Suprapubic skin (tissue), 4 donors: ENCODE results near the gene OSM. TPM values are rescaled to one million over a fixed set of nuclear protein-coding genes. Genes with fewer than 3 reads are reported as not detected.

Experiments
- DNase-seq, 2 donors: peaks; one replicate each; pipeline ENCODE4 v3.0.0-alpha.2; 2019; ENCODE audit warnings: low spot score in 2 of 2
- H3K27ac ChIP-seq: fragments of 200-600 bp; sonication (generic); one replicate; pipeline ENCODE4 v1.5.1; 2019
- H3K27me3 ChIP-seq: fragments of 200-600 bp; sonication (generic); one replicate; pipeline ENCODE4 v1.5.1; 2019
- H3K36me3 ChIP-seq: fragments of 200-600 bp; sonication (generic); one replicate; pipeline ENCODE4 v1.5.1; 2019
- H3K4me1 ChIP-seq: fragments of 200-600 bp; sonication (generic); one replicate; pipeline ENCODE4 v1.5.1; 2019
- H3K4me3 ChIP-seq: fragments of 200-600 bp; sonication (generic); one replicate; pipeline ENCODE4 v1.5.1; 2019; ENCODE audit warnings: mild to moderate bottlenecking
- H3K9me3 ChIP-seq: fragments of 200-600 bp; sonication (generic); one replicate; pipeline ENCODE4 v1.5.1; 2019
- CTCF ChIP-seq, 2 donors: fragments of 200-600 bp in 1 of 2; fragments of 450-650 bp in 1 of 2; sonication (generic) in 1 of 2; IDR thresholded peaks; one replicate each; pipeline ENCODE4 v1.5.1; 2016 to 2019; ENCODE audit warnings: antibody characterized with exemption in 2 of 2, mild to moderate bottlenecking in 1 of 2, moderate library complexity in 1 of 2
- EP300 ChIP-seq: sonication (generic); formaldehyde crosslinking; IDR thresholded peaks from one replicate; pipeline ENCODE4 v1.6.1; 2017; ENCODE audit warnings: antibody characterized with exemption
- POLR2A ChIP-seq, 2 donors: fragments of 450-650 bp; IDR thresholded peaks; one replicate each; pipeline ENCODE4 v1.6.1; 2017; ENCODE audit warnings: antibody characterized with exemption in 2 of 2, mild to moderate bottlenecking in 2 of 2, moderate library complexity in 2 of 2
- POLR2AphosphoS5 ChIP-seq, 3 donors: sonication (generic); formaldehyde crosslinking; IDR thresholded peaks; one replicate each; pipeline ENCODE4 v1.6.1; 2017; ENCODE audit warnings: antibody characterized with exemption in 3 of 3
- WGBS: methylation state at CpG from one replicate; pipeline ENCODE4 v1.1.5; 2018; 5-methylcytosine and 5-hydroxymethylcytosine counted together
- total RNA-seq, 4 donors: library from RNA; depleted of rRNA; stranded (reverse); fragments of >200 nt; gene quantifications; one replicate each; pipeline ENCODE4 v1.1.0, GENCODE V29; 2016

The OSM gene
- total RNA-seq, 4 donors from 2014 or later, result 0.34 TPM; not detected in 3

GRCh38 chr22:30233582-30233981 is 33.1 kb downstream of the OSM start:
- H3K4me1 ChIP-seq, result peaks cover 17% of the 10 kb centered on the region
- H3K4me3 ChIP-seq, result no peak overlapping the region
- no peak for DNase-seq
- H3K36me3 ChIP-seq, result no peaks in the 10 kb centered on the region
- no peak overlapping the region for H3K27ac ChIP-seq
- H3K9me3 ChIP-seq, result no peaks in the 10 kb centered on the region
- peaks cover 6% of the 10 kb centered on the region for H3K27me3 ChIP-seq
- TF ChIP-seq EP300 (no peak), CTCF (IDR thresholded peaks at IDR 0.05) (no peak), POLR2A (IDR thresholded peaks at IDR 0.05) (no peak), POLR2AphosphoS5 (IDR thresholded peaks at IDR 0.05) (no peak)
- 90% methylated on average over 6 of the region's 6 CpGs for WGBS

GRCh38 chr22:30232716-30233218 is 33.9 kb downstream of the OSM start:
- no peak for DNase-seq
- 68% methylated on average over 11 of the region's 17 CpGs for WGBS
- no peak overlapping the region for H3K27ac ChIP-seq
- TF ChIP-seq CTCF (IDR thresholded peaks at IDR 0.05) (no peak), POLR2A (IDR thresholded peaks at IDR 0.05) (no peak), EP300 (no peak), POLR2AphosphoS5 (IDR thresholded peaks at IDR 0.05) (no peak)
- H3K4me1 ChIP-seq, result peaks cover 19% of the 10 kb centered on the region
- no peak overlapping the region for H3K4me3 ChIP-seq
- H3K27me3 ChIP-seq, result peaks cover 6% of the 10 kb centered on the region
- H3K36me3 ChIP-seq, result no peaks in the 10 kb centered on the region
- H3K9me3 ChIP-seq, result no peaks in the 10 kb centered on the region

GRCh38 chr22:30230787-30231461 is 35.7 kb downstream of the OSM start:
- DNase-seq, result no peak
- TF ChIP-seq EP300 (no peak), POLR2AphosphoS5 (IDR thresholded peaks at IDR 0.05) (no peak), POLR2A (IDR thresholded peaks at IDR 0.05) (no peak), CTCF (IDR thresholded peaks at IDR 0.05) (no peak)
- Histone ChIP-seq H3K27ac (no peak overlapping the region), H3K27me3 (peaks cover 6% of the 10 kb centered on the region), H3K4me1 (peaks cover 19% of the 10 kb centered on the region), H3K36me3 (no peaks in the 10 kb centered on the region), H3K9me3 (no peaks in the 10 kb centered on the region), H3K4me3 (no peak overlapping the region)
- WGBS, result 88% methylated on average over 9 of the region's 9 CpGs

GRCh38 chr22:30230330-30230729 is 36.3 kb downstream of the OSM start:
- no peaks in the 10 kb centered on the region for H3K36me3 ChIP-seq
- WGBS, result 93% methylated on average over 3 of the region's 3 CpGs
- H3K9me3 ChIP-seq, result no peaks in the 10 kb centered on the region
- no peak overlapping the region for H3K27ac ChIP-seq
- peaks cover 17% of the 10 kb centered on the region for H3K4me1 ChIP-seq
- TF ChIP-seq POLR2A (IDR thresholded peaks at IDR 0.05) (no peak), POLR2AphosphoS5 (IDR thresholded peaks at IDR 0.05) (no peak), EP300 (no peak), CTCF (IDR thresholded peaks at IDR 0.05) (no peak)
- H3K27me3 ChIP-seq, result peaks cover 6% of the 10 kb centered on the region
- no peak for DNase-seq
- H3K4me3 ChIP-seq, result no peak overlapping the region

GRCh38 chr22:30228509-30229359 is 37.9 kb downstream of the OSM start:
- peaks cover 19% of the 10 kb centered on the region for H3K4me1 ChIP-seq
- H3K27me3 ChIP-seq, result peaks cover 6% of the 10 kb centered on the region
- no peak overlapping the region for H3K4me3 ChIP-seq
- H3K9me3 ChIP-seq, result no peaks in the 10 kb centered on the region
- H3K27ac ChIP-seq, result no peak overlapping the region
- H3K36me3 ChIP-seq, result no peaks in the 10 kb centered on the region
- TF ChIP-seq POLR2A (IDR thresholded peaks at IDR 0.05), result no peak
- no peak for TF ChIP-seq POLR2AphosphoS5 (IDR thresholded peaks at IDR 0.05)
- no peak for TF ChIP-seq CTCF (IDR thresholded peaks at IDR 0.05)
- no peak for TF ChIP-seq EP300
- 53% methylated on average over 12 of the region's 21 CpGs for WGBS
- no peak for DNase-seq
